HG03135 (cell line): ENCODE results near the gene C1orf122.
A peak's percentile ranks its signal among the peaks of the same experiment; 100 is the strongest.
"Not testable (repeated sequence)": the region's sequence is repeated elsewhere in the genome, so short reads cannot be mapped to it uniquely, and the experiment has no call there.

Source experiments
- ATAC-seq: cut with Tn5 transposase; IDR thresholded peaks from one replicate; pipeline ENCODE4 v1.9.1; 2021; ENCODE audit warnings: mild to moderate bottlenecking, moderate library complexity; ENCODE audit not compliant: unreplicated experiment

C1orf122 gene

GRCh38 chr1:37807555-37808368, at the start of gene C1orf122, which contains the start of gene YRDC:
TSS of gene C1orf122 (plus strand) at chr1:37807790. CDS start at chr1:37808405, 615 bp downstream.
TSS of gene YRDC (minus strand) at chr1:37808208. CDS start at chr1:37808180, 28 bp downstream.
- ATAC-seq, result peak; percentile 86

- ATAC-seq, result no peak
Observed at GRCh38 chr1:37759451-37759850, 48.1 kb upstream of the C1orf122 start.

- ATAC-seq, result no peak
Observed at GRCh38 chr1:37761416-37762095, 46.0 kb upstream of the C1orf122 start.

GRCh38 chr1:37762516-37762915, 45.1 kb upstream of the C1orf122 start:
- no peak for ATAC-seq

GRCh38 chr1:37763791-37764413, 43.7 kb upstream of the C1orf122 start:
- no peak for ATAC-seq

GRCh38 chr1:37764414-37764825, 43.2 kb upstream of the C1orf122 start:
- ATAC-seq, result no peak

GRCh38 chr1:37764888-37765441, 42.6 kb upstream of the C1orf122 start, which contains the start of gene EPHA10:
TSS of gene EPHA10 (minus strand) at chr1:37765120. CDS start at chr1:37765066, 54 bp downstream.
- no peak for ATAC-seq

GRCh38 chr1:37765916-37766664, 41.5 kb upstream of the C1orf122 start:
- no peak for ATAC-seq

GRCh38 chr1:37767488-37767887, 40.1 kb upstream of the C1orf122 start:
- ATAC-seq, result no peak

- not testable (repeated sequence) for ATAC-seq
Observed at GRCh38 chr1:37771440-37771839, 36.1 kb upstream of the C1orf122 start.

- ATAC-seq, result no peak
Observed at GRCh38 chr1:37776946-37777516, 30.6 kb upstream of the C1orf122 start.

GRCh38 chr1:37778654-37779053, 28.9 kb upstream of the C1orf122 start:
- ATAC-seq, result no peak

GRCh38 chr1:37782491-37782890, 25.1 kb upstream of the C1orf122 start:
- ATAC-seq, result no peak

GRCh38 chr1:37792943-37793686, 14.5 kb upstream of the C1orf122 start:
- no peak for ATAC-seq

- ATAC-seq, result no peak
Observed at GRCh38 chr1:37793773-37794371, 13.7 kb upstream of the C1orf122 start, which contains the start of gene MANEAL. TSS of gene MANEAL (plus strand) at chr1:37793847. CDS start at chr1:37794183, 336 bp downstream.

GRCh38 chr1:37794372-37795339, 12.9 kb upstream of the C1orf122 start:
- ATAC-seq, result no peak

- no peak for ATAC-seq
Observed at GRCh38 chr1:37795340-37796125, 12.1 kb upstream of the C1orf122 start.
